ENCODE measurements around the gene MYOZ2.

GRCh38 chr4:119190354-119190753, 54.7 kb downstream of the MYOZ2 start:
- no peak for TF ChIP-seq EZH2phosphoT487 (IDR thresholded peaks at IDR 0.05; ENCODE audit: insufficient read depth, low read depth)
- TF ChIP-seq EZH2 (IDR thresholded peaks at IDR 0.05; ENCODE audit: insufficient read depth, poor library complexity, severe bottlenecking) = no peak

All from GM23248 (cell line).